HL-60 (cell line): Measurements from ENCODE around the gene OSBP2.
A peak's percentile ranks its signal among the peaks of the same experiment; 100 is the strongest.

Source experiments
- DNase-seq, 2 experiments: peaks; one replicate each; pipeline ENCODE4 v3.0.0-alpha.2; 2010 to 2020; ENCODE audit warnings: low read depth in 1 of 2, low spot score in 1 of 2
- H3K27ac ChIP-seq: fragments of 250-450 bp; sonication (Bioruptor Pico); replicated peaks from 2 replicates; pipeline ENCODE4 v1.5.1; 2020; ENCODE audit warnings: mild to moderate bottlenecking, moderate library complexity
- H3K27me3 ChIP-seq: fragments of 250-450 bp; sonication (Bioruptor Pico); 2 replicates; pipeline ENCODE4 v1.5.1; 2021; ENCODE audit warnings: mild to moderate bottlenecking, moderate library complexity; ENCODE audit not compliant: insufficient read depth, poor library complexity, severe bottlenecking
- H3K4me3 ChIP-seq: replicated peaks from 2 replicates; pipeline ENCODE4 v1.5.1; 2011; ENCODE audit warnings: mild to moderate bottlenecking, control low read depth, low read length; ENCODE audit not compliant: insufficient read depth
- CTCF ChIP-seq: IDR thresholded peaks from one replicate; pipeline ENCODE4 v1.5.1; 2011; ENCODE audit warnings: low read length, control low read depth, inconsistent platforms; ENCODE audit not compliant: insufficient read depth
- GABPA ChIP-seq: IDR thresholded peaks from 2 replicates; pipeline ENCODE4 v1.6.1; 2012; ENCODE audit warnings: low read depth
- POLR2AphosphoS5 ChIP-seq: IDR thresholded peaks from 2 replicates; pipeline ENCODE4 v1.6.1; 2012; ENCODE audit warnings: low read depth
- SPI1 ChIP-seq: IDR thresholded peaks from 2 replicates; pipeline ENCODE4 v1.6.1; 2012; ENCODE audit warnings: low read depth, mild to moderate bottlenecking, borderline replicate concordance
- TF ChIP-seq, protein P1 (sequence below): IDR thresholded peaks from 2 replicates; pipeline ENCODE4 v1.6.1; 2012; ENCODE audit warnings: low read depth; ENCODE audit not compliant: insufficient replicate concordance

OSBP2 gene

GRCh38 chr22:30910358-30910757, 215.7 kb downstream of the OSBP2 start:
- DNase-seq, result no peak
- Histone ChIP-seq H3K27ac (no peak overlapping the region), H3K4me3 (no peak overlapping the region), H3K27me3 (no peaks in the 10 kb centered on the region)
- TF ChIP-seq POLR2AphosphoS5 (no peak), GABPA (no peak), CTCF (no peak), SPI1 (no peak)
- TF ChIP-seq, protein P1, sequence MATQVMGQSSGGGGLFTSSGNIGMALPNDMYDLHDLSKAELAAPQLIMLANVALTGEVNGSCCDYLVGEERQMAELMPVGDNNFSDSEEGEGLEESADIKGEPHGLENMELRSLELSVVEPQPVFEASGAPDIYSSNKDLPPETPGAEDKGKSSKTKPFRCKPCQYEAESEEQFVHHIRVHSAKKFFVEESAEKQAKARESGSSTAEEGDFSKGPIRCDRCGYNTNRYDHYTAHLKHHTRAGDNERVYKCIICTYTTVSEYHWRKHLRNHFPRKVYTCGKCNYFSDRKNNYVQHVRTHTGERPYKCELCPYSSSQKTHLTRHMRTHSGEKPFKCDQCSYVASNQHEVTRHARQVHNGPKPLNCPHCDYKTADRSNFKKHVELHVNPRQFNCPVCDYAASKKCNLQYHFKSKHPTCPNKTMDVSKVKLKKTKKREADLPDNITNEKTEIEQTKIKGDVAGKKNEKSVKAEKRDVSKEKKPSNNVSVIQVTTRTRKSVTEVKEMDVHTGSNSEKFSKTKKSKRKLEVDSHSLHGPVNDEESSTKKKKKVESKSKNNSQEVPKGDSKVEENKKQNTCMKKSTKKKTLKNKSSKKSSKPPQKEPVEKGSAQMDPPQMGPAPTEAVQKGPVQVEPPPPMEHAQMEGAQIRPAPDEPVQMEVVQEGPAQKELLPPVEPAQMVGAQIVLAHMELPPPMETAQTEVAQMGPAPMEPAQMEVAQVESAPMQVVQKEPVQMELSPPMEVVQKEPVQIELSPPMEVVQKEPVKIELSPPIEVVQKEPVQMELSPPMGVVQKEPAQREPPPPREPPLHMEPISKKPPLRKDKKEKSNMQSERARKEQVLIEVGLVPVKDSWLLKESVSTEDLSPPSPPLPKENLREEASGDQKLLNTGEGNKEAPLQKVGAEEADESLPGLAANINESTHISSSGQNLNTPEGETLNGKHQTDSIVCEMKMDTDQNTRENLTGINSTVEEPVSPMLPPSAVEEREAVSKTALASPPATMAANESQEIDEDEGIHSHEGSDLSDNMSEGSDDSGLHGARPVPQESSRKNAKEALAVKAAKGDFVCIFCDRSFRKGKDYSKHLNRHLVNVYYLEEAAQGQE, result no peak

DNA sequence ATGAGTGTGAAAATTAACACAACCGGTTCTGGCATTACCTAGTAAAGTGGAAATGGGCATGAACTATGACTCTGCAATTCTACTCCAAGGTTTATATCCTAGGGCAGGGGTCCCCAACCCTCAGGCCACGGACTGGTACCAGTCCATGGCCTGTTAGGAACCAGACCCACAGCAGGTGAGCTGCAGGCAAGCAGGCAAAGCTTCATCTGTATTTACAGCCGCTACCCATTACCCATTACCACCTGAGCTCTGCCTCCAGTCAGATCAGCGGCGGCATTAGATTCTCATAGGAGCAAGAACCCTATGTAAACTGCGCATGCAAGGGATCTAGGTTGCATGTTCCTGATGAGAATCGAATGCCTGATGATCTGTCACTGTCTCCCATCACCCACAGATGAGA, 224.1 kb downstream of the OSBP2 start:
- Histone ChIP-seq H3K27me3 (no peaks in the 10 kb centered on the region), H3K27ac (no peak overlapping the region), H3K4me3 (no peak overlapping the region)
- TF ChIP-seq GABPA (no peak), POLR2AphosphoS5 (no peak), SPI1 (no peak), CTCF (no peak)
- TF ChIP-seq, protein P1, result no peak
- DNase-seq, result no peak

- TF ChIP-seq SPI1 (no peak), CTCF (no peak), POLR2AphosphoS5 (no peak), GABPA (no peak)
- Histone ChIP-seq H3K27me3 (no peaks in the 10 kb centered on the region), H3K27ac (no peak overlapping the region), H3K4me3 (no peak overlapping the region)
- no peak for DNase-seq
Measured at GRCh38 chr22:30919973-30920372, 225.3 kb downstream of the OSBP2 start.

DNA sequence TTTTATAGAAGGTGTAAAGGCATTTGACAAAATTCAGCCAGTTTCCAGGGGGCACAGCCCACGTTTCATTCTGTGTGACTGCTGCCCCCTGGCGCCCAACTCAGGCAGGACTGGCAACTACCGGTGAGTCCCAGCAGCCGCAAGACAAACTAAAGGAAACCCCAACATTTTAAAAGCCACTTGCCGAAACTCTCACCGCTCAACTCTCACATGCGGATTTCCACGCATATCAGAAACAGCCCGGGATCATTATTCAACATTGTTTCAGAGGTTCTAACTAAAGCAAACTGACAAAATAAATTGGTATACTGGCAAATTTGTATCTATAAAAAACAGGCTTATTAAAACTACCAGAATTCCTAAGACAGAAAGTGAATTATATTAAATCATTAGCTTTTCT, 225.7 kb downstream of the OSBP2 start:
- peak; percentile 17 to 59 for DNase-seq
- H3K27ac ChIP-seq, result no peak overlapping the region
- peak; percentile 72 for TF ChIP-seq CTCF
- no peak for TF ChIP-seq GABPA
- H3K4me3 ChIP-seq, result no peak overlapping the region
- H3K27me3 ChIP-seq, result no peaks in the 10 kb centered on the region
